HCT116 (cell line): ENCODE results near the gene IL18RAP. TPM values are rescaled to one million over a fixed set of nuclear protein-coding genes. Genes with fewer than 3 reads are reported as not detected.

Source experiments
- ATAC-seq: fragments of 200-7000 bp; cut with Tn5 transposase; 2 replicates; pipeline ENCODE4 v1.9.1; 2020; ENCODE audit warnings: mild to moderate bottlenecking, moderate library complexity
- BruUV-seq: library from RNA; stranded (reverse); fragments of 400-500 nt; replicated peaks from 2 replicates; lab custom pipeline; 2021; lab: Mats Ljungman, UMichigan
- CTCF ChIA-PET: fragments of 300-600 bp; sonication (Branson Sonifier 250); formaldehyde crosslinking; loops from one replicate; lab custom pipeline; 2021; ENCODE audit warnings: antibody characterized with exemption; lab: Charles Lee
- POLR2A ChIA-PET: fragments of 300-600, 350-600 bp; sonication (Branson Sonifier 250); formaldehyde crosslinking; loops from one replicate; lab custom pipeline; 2021; ENCODE audit warnings: antibody characterized with exemption; lab: Charles Lee
- RAD21 ChIA-PET, 2 experiments: fragments of 300-600 bp; sonication (Branson Sonifier 250); formaldehyde crosslinking; loops; one replicate each; lab custom pipeline; 2023; ENCODE audit warnings: low total read pairs in 2 of 2; ENCODE audit not compliant: uncharacterized antibody in 2 of 2, unreplicated experiment in 2 of 2, low non-redundant PET in 1 of 2; lab: Charles Lee
- DNase-seq: peaks from one replicate; pipeline ENCODE4 v3.0.0-alpha.2; 2010; ENCODE audit warnings: low read depth, low spot score
- H2AFZ ChIP-seq: fragments of 200-600 bp; shearing (Covaris generic), sonication (generic); 2 replicates; pipeline ENCODE4 v1.6.1; 2017; ENCODE audit warnings: low read depth, mixed run types, mixed read lengths, antibody characterized with exemption, low read length; ENCODE audit not compliant: poor library complexity, severe bottlenecking
- H3K27ac ChIP-seq: 2 replicates; pipeline ENCODE4 v1.5.1; 2012; ENCODE audit warnings: low read depth, low read length
- H3K27me3 ChIP-seq: fragments of 200-600 bp; sonication (generic); 2 replicates; pipeline ENCODE4 v1.6.1; 2016; ENCODE audit warnings: mixed run types, low read length, mixed read lengths; ENCODE audit not compliant: insufficient read depth
- H3K36me3 ChIP-seq, 2 experiments: fragments of 200-500 bp in 1 of 2; fragments of 200-600 bp in 1 of 2; sonication (Bioruptor generic) in 1 of 2; sonication (generic) in 1 of 2; 2 replicates each; pipeline versions ENCODE4 v1.5.1 to v1.6.1; 2014 to 2016; ENCODE audit warnings: low read length in 2 of 2, inconsistent platforms in 1 of 2, mixed read lengths in 1 of 2, mixed run types in 1 of 2; ENCODE audit not compliant: insufficient read depth in 2 of 2, control insufficient read depth in 1 of 2
- H3K4me1 ChIP-seq, 2 experiments: fragments of 200-600 bp in 1 of 2; sonication (generic) in 1 of 2; 2 replicates each; pipeline versions ENCODE4 v1.5.1 to v1.6.1; 2012 to 2017; ENCODE audit warnings: low read length in 2 of 2, inconsistent platforms in 1 of 2, mild to moderate bottlenecking in 1 of 2, mixed read lengths in 1 of 2, mixed run types in 1 of 2, moderate library complexity in 1 of 2; ENCODE audit not compliant: insufficient read depth in 2 of 2, control insufficient read depth in 1 of 2
- H3K4me2 ChIP-seq: fragments of 200-600 bp; sonication (generic); 2 replicates; pipeline ENCODE4 v1.6.1; 2017; ENCODE audit warnings: mixed run types, low read length, mixed read lengths
- H3K4me3 ChIP-seq, 2 experiments: fragments of 200-600 bp in 1 of 2; sonication (generic) in 1 of 2; replicated peaks in 1 of 2; 2 replicates each; pipeline ENCODE4 v1.5.1; 2011 to 2016; ENCODE audit warnings: low read length in 2 of 2, control low read depth in 1 of 2, low read depth in 1 of 2, mild to moderate bottlenecking in 1 of 2, mixed read lengths in 1 of 2, mixed run types in 1 of 2
- H3K79me2 ChIP-seq: fragments of 200-600 bp; sonication (generic); 2 replicates; pipeline ENCODE4 v1.6.1; 2017; ENCODE audit warnings: mild to moderate bottlenecking, mixed run types, low read length, moderate library complexity, mixed read lengths; ENCODE audit not compliant: insufficient read depth
- H3K9ac ChIP-seq: fragments of 200-600 bp; sonication (generic); 2 replicates; pipeline ENCODE4 v1.6.1; 2016; ENCODE audit warnings: low read length, mixed read lengths
- H3K9me2 ChIP-seq: fragments of 200-600 bp; sonication (generic), shearing (Covaris generic); 2 replicates; pipeline ENCODE4 v1.6.1; 2017; ENCODE audit warnings: mixed run types, mild to moderate bottlenecking, moderate library complexity; ENCODE audit not compliant: insufficient read depth
- H3K9me3 ChIP-seq, 2 experiments: fragments of 200-500 bp in 1 of 2; fragments of 200-600 bp in 1 of 2; sonication (Bioruptor generic) in 1 of 2; sonication (generic) in 1 of 2; 2 replicates each; pipeline ENCODE4 v1.6.1; 2014 to 2017; ENCODE audit warnings: low read length in 2 of 2, mixed read lengths in 2 of 2, inconsistent platforms in 1 of 2, low read depth in 1 of 2, mild to moderate bottlenecking in 1 of 2, mixed run types in 1 of 2, moderate library complexity in 1 of 2; ENCODE audit not compliant: control insufficient read depth in 1 of 2, insufficient read depth in 1 of 2
- H4K20me1 ChIP-seq: fragments of 200-600 bp; sonication (generic), shearing (Covaris generic); 2 replicates; pipeline ENCODE4 v1.6.1; 2017; ENCODE audit warnings: mixed run types, mild to moderate bottlenecking, moderate library complexity; ENCODE audit not compliant: insufficient read depth
- ATF3 ChIP-seq: IDR thresholded peaks from 2 replicates; pipeline ENCODE4 v1.6.1; 2012
- CBX3 ChIP-seq: IDR thresholded peaks from 2 replicates; pipeline ENCODE4 v1.6.1; 2012; ENCODE audit warnings: low read depth
- CEBPB ChIP-seq: IDR thresholded peaks from 2 replicates; pipeline ENCODE4 v1.6.1; 2012; ENCODE audit warnings: low read depth
- ELF1 ChIP-seq: IDR thresholded peaks from 2 replicates; pipeline ENCODE4 v1.6.1; 2012; ENCODE audit warnings: low read depth, borderline replicate concordance
- EZH2phosphoT487 ChIP-seq: fragments of 200-600 bp; IDR thresholded peaks from 2 replicates; pipeline ENCODE4 v1.6.1; 2018; ENCODE audit warnings: antibody characterized with exemption, borderline replicate concordance
- FOSL1 ChIP-seq: IDR thresholded peaks from 2 replicates; pipeline ENCODE4 v1.6.1; 2012; ENCODE audit warnings: low read depth
- RAD21 ChIP-seq: IDR thresholded peaks from 2 replicates; pipeline ENCODE4 v1.6.1; 2012; ENCODE audit warnings: low read depth, mild to moderate bottlenecking
- REST ChIP-seq: IDR thresholded peaks from 2 replicates; pipeline ENCODE4 v1.6.1; 2012; ENCODE audit warnings: low read depth
- SP1 ChIP-seq: IDR thresholded peaks from 2 replicates; pipeline ENCODE4 v1.6.1; 2012; ENCODE audit warnings: low read depth
- SRF ChIP-seq: IDR thresholded peaks from 2 replicates; pipeline ENCODE4 v1.6.1; 2012; ENCODE audit warnings: low read depth
- YY1 ChIP-seq: IDR thresholded peaks from 2 replicates; pipeline ENCODE4 v1.6.1; 2011; ENCODE audit warnings: low read length, low read depth, moderate library complexity, mild to moderate bottlenecking; ENCODE audit not compliant: insufficient replicate concordance; ENCODE audit errors: extremely low read depth
- ZBTB33 ChIP-seq: IDR thresholded peaks from 2 replicates; pipeline ENCODE4 v1.6.1; 2011; ENCODE audit warnings: mild to moderate bottlenecking, low read length, moderate library complexity; ENCODE audit not compliant: insufficient replicate concordance; ENCODE audit errors: extremely low read depth
- ZNF274 ChIP-seq: fragments of 200-500 bp; sonication (Bioruptor generic); IDR thresholded peaks from 2 replicates; pipeline ENCODE4 v1.6.1; 2014; ENCODE audit warnings: mild to moderate bottlenecking, low read depth, low read length, inconsistent platforms
- intact Hi-C: fragments of 100-400 bp; cut with micrococcal nuclease; formaldehyde crosslinking; loops from 2 replicates; pipeline ENCODE4 v1.10.0; 2022
- total RNA-seq: library from RNA; stranded (reverse); gene quantifications from one replicate; pipeline ENCODE4 v1.2.1, GENCODE V29; 2021; ENCODE audit not compliant: unreplicated experiment

Gene IL18RAP
- total RNA-seq, 1 experiment from 2014 or later = not detected

- ATAC-seq = no peak
Observed at GRCh38 chr2:102434655-102435381, 11.9 kb downstream of the IL18RAP start.

GRCh38 chr2:102435741-102436140 is 12.8 kb downstream of the IL18RAP start:
- Histone ChIP-seq H3K36me3 (no peaks in the 10 kb centered on the region), H3K4me1 (no peaks in the 10 kb centered on the region), H3K79me2 (no peaks in the 10 kb centered on the region), H3K27me3 (no peaks in the 10 kb centered on the region), H2AFZ (no peak overlapping the region), H3K9me2 (no peaks in the 10 kb centered on the region), H3K4me2 (no peak overlapping the region), H3K9ac (no peak overlapping the region), H3K9me3 (no peaks in the 10 kb centered on the region), H3K27ac (no peak overlapping the region), H3K4me3 (no peak overlapping the region), H4K20me1 (no peaks in the 10 kb centered on the region)
- POLR2A ChIA-PET = no interaction called here
- RAD21 ChIA-PET = no interaction called here
- intact Hi-C loops = no loop called here
- DNase-seq (no peak), ATAC-seq (no peak)
- CTCF ChIA-PET = no interaction called here
- BruUV-seq = no TSS peak
- TF ChIP-seq SRF (no peak), RAD21 (no peak), YY1 (no peak), ATF3 (no peak), EZH2phosphoT487 (no peak), ZBTB33 (no peak), ZNF274 (no peak), CEBPB (no peak), REST (no peak)

More at GRCh38 chr2:102434655-102435381, 11.9 kb downstream of the IL18RAP start:
- ChIA-PET CTCF (no interaction called here), POLR2A (no interaction called here), RAD21 (no interaction called here)
- no peaks in the 10 kb centered on the region for H3K79me2 ChIP-seq
- intact Hi-C loops = no loop called here
- no TSS peak for BruUV-seq
- TF ChIP-seq ELF1 (no peak), ATF3 (no peak), ZNF274 (no peak), CEBPB (no peak), SP1 (no peak), FOSL1 (no peak), CBX3 (no peak), YY1 (no peak)
- no peaks in the 10 kb centered on the region for H3K4me1 ChIP-seq
- no peak overlapping the region for H3K27ac ChIP-seq
- no peak overlapping the region for H3K4me2 ChIP-seq
- no peak for DNase-seq
- no peaks in the 10 kb centered on the region for H3K27me3 ChIP-seq
- H3K9me3 ChIP-seq = no peaks in the 10 kb centered on the region
- no peak overlapping the region for H2AFZ ChIP-seq
- no peaks in the 10 kb centered on the region for H4K20me1 ChIP-seq
- no peak overlapping the region for H3K9ac ChIP-seq
- no peaks in the 10 kb centered on the region for H3K36me3 ChIP-seq
- no peak overlapping the region for H3K4me3 ChIP-seq
- H3K9me2 ChIP-seq = no peaks in the 10 kb centered on the region
